ENCODE results near the gene SLC5A9.
A peak's percentile ranks its signal among the peaks of the same experiment; 100 is the strongest.

The SLC5A9 gene

GRCh38 chr1:48222501-48223242 is at the start of gene SLC5A9:
Gene SLC5A9 (plus strand): TSS chr1:48222716. CDS start chr1:48222737, 21 bp downstream.
- no peak for TF ChIP-seq POLR2A (IDR thresholded peaks at IDR 0.05; ENCODE audit: low read depth, low read length)
- no peak for DNase-seq (ENCODE audit: insufficient read length, low spot score)
- FAIRE-seq = no peak

DNA sequence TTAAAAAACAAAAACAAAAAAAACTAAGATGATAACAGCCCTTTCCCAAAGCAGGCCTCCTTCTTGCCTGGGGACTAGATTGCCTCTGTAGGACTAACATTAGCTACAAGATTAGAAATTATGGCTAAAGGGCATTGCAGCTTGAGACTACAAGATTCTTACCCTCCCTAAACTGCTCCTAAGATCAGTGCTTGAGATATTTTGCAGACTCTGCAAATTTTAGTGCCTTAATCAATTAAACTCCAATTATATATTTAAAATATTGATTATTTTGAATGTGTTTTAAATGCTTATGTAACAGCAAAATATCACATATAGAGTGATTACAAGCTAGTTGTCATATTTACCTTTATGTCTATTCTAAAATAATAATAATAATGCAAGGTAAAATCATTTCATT is 47.4 kb upstream of the SLC5A9 start:
- DNase-seq (ENCODE audit: insufficient read length, low spot score) = no peak
- FAIRE-seq = no peak
- TF ChIP-seq POLR2A (IDR thresholded peaks at IDR 0.05; ENCODE audit: low read depth, low read length) = no peak

DNA sequence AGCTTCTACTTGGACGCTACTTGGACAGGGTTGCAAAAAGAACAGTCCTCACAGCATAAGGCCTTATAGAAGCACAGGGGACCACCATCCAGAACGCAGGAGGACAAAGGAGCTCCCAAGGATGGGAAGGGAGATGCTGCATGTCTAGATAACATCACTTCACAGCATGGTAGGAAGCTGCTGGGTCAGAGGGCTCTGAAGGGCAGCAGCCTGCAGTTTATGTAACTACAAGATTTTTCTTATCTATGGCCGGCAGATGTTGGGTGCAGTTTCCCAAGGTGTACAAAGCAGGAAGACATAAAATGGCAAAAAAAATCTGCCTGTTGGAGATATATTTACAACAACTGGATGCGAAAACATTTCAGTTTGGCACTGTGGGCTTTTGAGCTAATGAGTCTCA is 45.3 kb upstream of the SLC5A9 start:
- TF ChIP-seq POLR2A (IDR thresholded peaks at IDR 0.05; ENCODE audit: low read depth, low read length) = no peak
- DNase-seq (ENCODE audit: insufficient read length, low spot score) = no peak
- FAIRE-seq = no peak

DNA sequence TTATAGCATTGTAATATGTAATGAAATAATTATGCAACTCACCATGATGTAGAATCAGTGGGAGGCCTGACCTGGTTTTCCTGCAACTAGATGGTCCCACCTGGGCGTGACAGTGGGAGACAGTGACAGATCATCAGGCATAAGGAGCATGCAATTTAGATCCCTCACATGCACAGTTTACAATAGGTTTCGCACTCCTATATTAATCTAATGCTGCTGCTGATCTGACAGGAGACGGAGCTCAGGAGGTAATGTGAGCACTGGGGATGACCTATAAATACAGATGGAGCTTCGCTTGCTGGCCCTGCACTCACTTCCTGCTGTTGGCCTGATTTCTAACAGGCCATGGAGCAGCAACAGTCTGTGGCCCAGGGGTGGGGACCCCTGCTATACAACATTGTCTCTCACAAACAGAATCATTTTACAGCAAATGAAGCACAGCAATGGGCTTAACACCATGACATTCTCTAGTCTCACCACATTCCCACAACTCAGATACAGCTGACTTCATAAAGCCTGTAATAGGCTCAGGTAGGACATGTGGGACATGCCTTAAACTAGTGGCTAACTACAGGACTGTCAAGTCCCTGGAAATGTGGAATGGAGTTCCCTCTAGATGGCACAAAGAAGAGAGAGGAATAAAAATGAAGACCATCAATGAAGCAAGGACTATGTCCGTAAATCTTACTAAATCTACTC is 40.7 kb upstream of the SLC5A9 start:
- TF ChIP-seq POLR2A (IDR thresholded peaks at IDR 0.05; ENCODE audit: low read depth, low read length) = no peak
- FAIRE-seq (no peak), DNase-seq (ENCODE audit: insufficient read length, low spot score) (no peak)

DNA sequence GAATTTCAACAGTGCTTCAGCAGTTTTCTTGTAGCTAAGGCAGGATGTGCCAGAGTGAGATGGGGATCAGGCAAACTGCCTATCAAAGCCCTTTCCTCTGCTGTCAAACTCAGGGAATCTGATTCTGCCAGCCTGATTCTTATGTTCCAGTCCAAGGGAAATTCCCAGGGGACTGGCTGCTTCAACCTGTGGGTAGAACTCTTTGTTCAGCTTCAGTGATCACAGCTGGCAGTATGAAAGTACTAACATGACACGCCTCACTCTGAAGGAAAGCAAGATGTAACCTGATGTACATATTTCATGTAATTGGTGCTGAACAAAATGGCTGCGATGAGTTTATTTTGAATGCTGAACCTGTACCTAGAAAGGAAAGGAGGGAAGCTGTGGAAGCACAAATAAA is 40.1 kb upstream of the SLC5A9 start:
- no peak for DNase-seq (ENCODE audit: insufficient read length, low spot score)

DNA sequence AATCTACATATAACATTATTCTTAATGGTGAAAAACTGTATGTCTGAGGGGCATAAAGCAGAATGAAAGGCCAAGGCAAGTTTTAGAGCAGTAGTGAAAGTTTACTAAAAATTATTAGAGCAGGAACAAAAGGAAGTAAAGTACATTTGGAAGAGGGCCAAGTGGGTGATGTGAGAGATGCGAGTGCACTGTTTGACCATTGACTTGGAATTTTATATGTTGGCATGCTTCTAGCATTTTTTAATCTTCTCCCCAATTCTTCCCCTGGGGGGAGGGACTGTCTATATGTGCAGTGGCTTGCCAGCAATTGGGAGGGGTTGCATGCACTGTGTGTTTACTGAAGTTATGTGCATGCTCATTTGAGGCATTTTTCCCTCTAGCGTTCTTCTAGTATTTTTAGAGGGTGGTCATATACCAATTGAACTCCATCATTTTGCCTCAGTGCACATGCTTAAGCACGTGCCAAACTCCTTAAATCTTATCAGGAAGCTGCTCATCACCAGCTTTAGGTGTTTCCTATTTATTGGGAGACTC is 36.1 kb upstream of the SLC5A9 start:
- no peak for DNase-seq (ENCODE audit: insufficient read length, low spot score)
- no peak for TF ChIP-seq POLR2A (IDR thresholded peaks at IDR 0.05; ENCODE audit: low read depth, low read length)
- FAIRE-seq = no peak

More for the DNA sequence above, 40.1 kb upstream of the SLC5A9 start:
- no peak for TF ChIP-seq POLR2A (IDR thresholded peaks at IDR 0.05; ENCODE audit: low read depth, low read length)
- FAIRE-seq = no peak

DNA sequence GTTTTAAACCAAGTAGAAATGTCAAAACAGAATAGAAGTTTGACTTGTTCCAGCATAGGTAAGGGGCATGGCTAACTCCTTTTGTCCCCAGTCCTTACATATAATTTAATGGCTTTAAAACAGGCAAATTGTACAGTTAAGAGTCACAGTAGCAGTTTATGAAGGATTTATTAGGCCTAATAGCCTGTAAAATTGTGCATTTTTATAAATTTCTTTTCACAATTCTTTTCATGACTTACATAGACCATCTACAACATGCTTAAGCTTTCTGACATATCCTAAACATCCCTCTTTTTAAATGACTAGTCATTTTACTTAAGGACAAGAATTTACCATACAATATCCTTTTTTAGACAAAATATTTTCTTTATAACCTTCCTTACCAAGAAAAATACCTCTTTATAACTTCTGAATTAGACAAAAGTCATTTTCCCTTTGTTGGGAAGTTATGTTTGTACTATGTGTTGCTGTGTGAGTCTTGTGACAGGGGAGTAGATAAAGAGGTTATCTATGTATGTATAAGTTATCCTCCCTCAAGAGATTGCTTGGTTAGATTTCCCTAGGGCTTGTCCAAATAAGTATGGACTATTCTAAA is 34.5 kb upstream of the SLC5A9 start:
- FAIRE-seq (no peak), DNase-seq (ENCODE audit: insufficient read length, low spot score) (no peak)
- TF ChIP-seq POLR2A (IDR thresholded peaks at IDR 0.05; ENCODE audit: low read depth, low read length) = no peak

- DNase-seq (ENCODE audit: insufficient read length, low spot score) (no peak), FAIRE-seq (no peak)
- TF ChIP-seq POLR2A (IDR thresholded peaks at IDR 0.05; ENCODE audit: low read depth, low read length) = no peak
Observed at GRCh38 chr1:48190881-48191280, 31.6 kb upstream of the SLC5A9 start.

- DNase-seq (ENCODE audit: insufficient read length, low spot score) (no peak), FAIRE-seq (no peak)
- TF ChIP-seq POLR2A (IDR thresholded peaks at IDR 0.05; ENCODE audit: low read depth, low read length) = no peak
Observed at GRCh38 chr1:48194801-48195200, 27.7 kb upstream of the SLC5A9 start.

GRCh38 chr1:48196237-48196636 is 26.3 kb upstream of the SLC5A9 start:
- DNase-seq (ENCODE audit: insufficient read length, low spot score) (no peak), FAIRE-seq (no peak)

GRCh38 chr1:48198970-48199369 is 23.5 kb upstream of the SLC5A9 start:
- TF ChIP-seq POLR2A (IDR thresholded peaks at IDR 0.05; ENCODE audit: low read depth, low read length) = no peak
- DNase-seq (ENCODE audit: insufficient read length, low spot score) (no peak), FAIRE-seq (no peak)

More at GRCh38 chr1:48196237-48196636, 26.3 kb upstream of the SLC5A9 start:
- no peak for TF ChIP-seq POLR2A (IDR thresholded peaks at IDR 0.05; ENCODE audit: low read depth, low read length)

- DNase-seq (ENCODE audit: insufficient read length, low spot score) = no peak
- no peak for TF ChIP-seq POLR2A (IDR thresholded peaks at IDR 0.05; ENCODE audit: low read depth, low read length)
- FAIRE-seq = no peak
Observed at GRCh38 chr1:48200166-48200900, 22.2 kb upstream of the SLC5A9 start.

GRCh38 chr1:48202030-48202752 is 20.3 kb upstream of the SLC5A9 start:
- DNase-seq (ENCODE audit: insufficient read length, low spot score) = peak; percentile 4
- no peak for TF ChIP-seq POLR2A (IDR thresholded peaks at IDR 0.05; ENCODE audit: low read depth, low read length)
- peak; percentile 30 for FAIRE-seq

Measured in H54 (cell line).